H1 (cell line): Measurements from ENCODE around the gene LDLR. TPM values are rescaled to one million over a fixed set of nuclear protein-coding genes. Genes with fewer than 3 reads are reported as not detected.

Source experiments
- CTCF ChIA-PET: fragments of 300-600 bp; sonication (Branson Sonifier 250); formaldehyde crosslinking; loops from one replicate; lab custom pipeline; 2021; ENCODE audit not compliant: partially characterized antibody; lab: Charles Lee
- POLR2A ChIA-PET: fragments of 300-600 bp; sonication (Branson Sonifier 250); formaldehyde crosslinking; loops from one replicate; lab custom pipeline; 2021; ENCODE audit warnings: inconsistent platforms; ENCODE audit not compliant: partially characterized antibody; lab: Charles Lee
- DNase-seq, 2 experiments: peaks; one replicate each; pipeline versions ENCODE4 v3.0.0 to v3.0.0-alpha.2; 2010 to 2022; ENCODE audit warnings: low spot score in 2 of 2, low read depth in 1 of 2, mixed read lengths in 1 of 2
- FAIRE-seq: peaks from 2 replicates; lab custom pipeline; 2011; peaks lifted over from hg19 to GRCh38; lab: Jason Lieb, UNC
- H2AFZ ChIP-seq: 2 replicates; pipeline ENCODE4 v1.8.1; 2012; ENCODE audit warnings: low read length, inconsistent platforms
- H2AK5ac ChIP-seq: 2 replicates; pipeline ENCODE4 v1.6.1; 2013; ENCODE audit warnings: low read depth, low read length
- H2BK120ac ChIP-seq: replicated peaks from 2 replicates; pipeline ENCODE3; 2013; ENCODE audit warnings: low read depth, low read length, inconsistent platforms
- H2BK12ac ChIP-seq: 2 replicates; pipeline ENCODE4 v1.6.1; 2013; ENCODE audit warnings: low read depth, low read length
- H2BK15ac ChIP-seq: 2 replicates; pipeline ENCODE4 v1.6.1; 2013; ENCODE audit warnings: low read length
- H2BK20ac ChIP-seq: 2 replicates; pipeline ENCODE4 v1.6.1; 2013; ENCODE audit warnings: low read length
- H2BK5ac ChIP-seq: 2 replicates; pipeline ENCODE4 v1.6.1; 2013; ENCODE audit warnings: low read depth, low read length
- H3K14ac ChIP-seq: 2 replicates; pipeline ENCODE4 v1.6.1; 2013; ENCODE audit warnings: inconsistent platforms; ENCODE audit not compliant: insufficient read length
- H3K18ac ChIP-seq: 2 replicates; pipeline ENCODE4 v1.6.1; 2013; ENCODE audit warnings: low read length; ENCODE audit errors: extremely low read depth
- H3K23ac ChIP-seq: 2 replicates; pipeline ENCODE4 v1.6.1; 2013; ENCODE audit warnings: inconsistent platforms; ENCODE audit not compliant: insufficient read length
- H3K23me2 ChIP-seq: 2 replicates; pipeline ENCODE4 v1.6.1; 2013; ENCODE audit warnings: low read depth, low read length
- H3K27ac ChIP-seq: 2 replicates; pipeline ENCODE4 v1.6.1; 2011; ENCODE audit warnings: low read depth, low read length, inconsistent platforms
- H3K27me3 ChIP-seq, 4 experiments: replicated peaks in 1 of 4; 1 replicate in 1 of 4; 2 replicates in 3 of 4; pipeline versions ENCODE4 v1.6.1 to v1.8.1; 2011 to 2013; ENCODE audit warnings: low read length in 3 of 4, mild to moderate bottlenecking in 3 of 4, inconsistent platforms in 2 of 4, mixed read lengths in 2 of 4, moderate library complexity in 1 of 4; ENCODE audit not compliant: control insufficient read depth in 3 of 4, insufficient read depth in 3 of 4; ENCODE audit errors: extremely low read depth in 1 of 4
- H3K36me3 ChIP-seq, 4 experiments: 2 replicates each; pipeline versions ENCODE4 v1.6.1 to v1.8.1; 2011 to 2013; ENCODE audit warnings: mild to moderate bottlenecking in 4 of 4, low read length in 3 of 4, moderate library complexity in 2 of 4, control low read depth in 1 of 4, inconsistent platforms in 1 of 4; ENCODE audit not compliant: insufficient read depth in 4 of 4, control insufficient read depth in 2 of 4
- H3K4ac ChIP-seq: replicated peaks from 2 replicates; pipeline ENCODE3; 2013; ENCODE audit warnings: low read length, low read depth, mixed read lengths, inconsistent platforms; ENCODE audit not compliant: insufficient read length
- H3K4me1 ChIP-seq, 4 experiments: replicated peaks in 1 of 4; 1 replicate in 1 of 4; 2 replicates in 3 of 4; pipeline versions ENCODE4 v1.6.1 to v1.8.1; 2011 to 2013; ENCODE audit warnings: low read length in 3 of 4, inconsistent platforms in 2 of 4, mixed read lengths in 1 of 4; ENCODE audit not compliant: insufficient read depth in 4 of 4, control insufficient read depth in 3 of 4
- H3K4me2 ChIP-seq, 2 experiments: 2 replicates each; pipeline versions ENCODE4 v1.6.1 to v1.8.1; 2011 to 2013; ENCODE audit warnings: low read depth in 2 of 2, low read length in 2 of 2, control low read depth in 1 of 2, inconsistent platforms in 1 of 2, mild to moderate bottlenecking in 1 of 2; ENCODE audit not compliant: insufficient read depth in 1 of 2
- H3K4me3 ChIP-seq, 4 experiments: fragments of 200-600, 300-600 bp in 1 of 4; sonication (generic), shearing (Covaris generic), sonication (Bioruptor Twin) in 1 of 4; 2 replicates each; pipeline versions ENCODE4 v1.5.1 to v1.8.1; 2011 to 2016; ENCODE audit warnings: low read length in 4 of 4, low read depth in 3 of 4, control low read depth in 2 of 4, inconsistent platforms in 2 of 4, mild to moderate bottlenecking in 2 of 4, mixed read lengths in 1 of 4, moderate library complexity in 1 of 4; ENCODE audit not compliant: insufficient read depth in 2 of 4; ENCODE audit errors: extremely low read depth in 1 of 4
- H3K56ac ChIP-seq: replicated peaks from 2 replicates; pipeline ENCODE3; 2013; ENCODE audit warnings: low read depth, mild to moderate bottlenecking, mixed read lengths, low read length, inconsistent platforms; ENCODE audit not compliant: insufficient read length
- H3K79me1 ChIP-seq: 2 replicates; pipeline ENCODE4 v1.6.1; 2013; ENCODE audit warnings: low read depth, low read length, control low read depth
- H3K79me2 ChIP-seq, 2 experiments: 2 replicates each; pipeline versions ENCODE4 v1.6.1 to v1.8.1; 2012 to 2013; ENCODE audit warnings: low read length in 2 of 2, mild to moderate bottlenecking in 2 of 2, inconsistent platforms in 1 of 2; ENCODE audit not compliant: insufficient read depth in 2 of 2, control insufficient read depth in 1 of 2
- H3K9ac ChIP-seq, 4 experiments: replicated peaks in 1 of 4; 1 replicate in 1 of 4; 2 replicates in 3 of 4; pipeline versions ENCODE4 v1.6.1 to v1.8.1; 2011 to 2013; ENCODE audit warnings: low read depth in 3 of 4, low read length in 3 of 4, control low read depth in 2 of 4, mild to moderate bottlenecking in 2 of 4, moderate library complexity in 2 of 4, inconsistent platforms in 1 of 4; ENCODE audit errors: extremely low read depth in 1 of 4
- H3K9me3 ChIP-seq, 2 experiments: 2 replicates each; pipeline versions ENCODE4 v1.6.1 to v1.8.1; 2012 to 2013; ENCODE audit warnings: mild to moderate bottlenecking in 2 of 2, moderate library complexity in 2 of 2, control low read depth in 1 of 2, inconsistent platforms in 1 of 2, low read depth in 1 of 2, low read length in 1 of 2, mixed read lengths in 1 of 2; ENCODE audit not compliant: insufficient read depth in 2 of 2
- H4K20me1 ChIP-seq, 2 experiments: replicated peaks in 1 of 2; 2 replicates each; pipeline versions ENCODE3 to v1.8.1; 2011 to 2013; ENCODE audit warnings: inconsistent platforms in 2 of 2, low read length in 2 of 2, mild to moderate bottlenecking in 1 of 2; ENCODE audit not compliant: insufficient read depth in 2 of 2, control insufficient read depth in 1 of 2
- H4K5ac ChIP-seq: 2 replicates; pipeline ENCODE4 v1.6.1; 2013; ENCODE audit warnings: low read length, low read depth, mixed read lengths, inconsistent platforms; ENCODE audit not compliant: insufficient read length
- H4K8ac ChIP-seq: 2 replicates; pipeline ENCODE4 v1.8.0; 2013; ENCODE audit warnings: mild to moderate bottlenecking, moderate library complexity, low read length, inconsistent platforms; ENCODE audit not compliant: insufficient read depth; ENCODE audit errors: extremely low read depth
- H4K91ac ChIP-seq: replicated peaks from 2 replicates; pipeline ENCODE3; 2013; ENCODE audit warnings: low read length, mixed read lengths, inconsistent platforms; ENCODE audit not compliant: insufficient read length
- CTBP2 ChIP-seq: IDR thresholded peaks from 2 replicates; pipeline ENCODE4 v1.7.0; 2011; ENCODE audit warnings: borderline replicate concordance, mild to moderate bottlenecking, moderate library complexity, mixed read lengths, low read length; ENCODE audit not compliant: insufficient read depth, insufficient read length
- GABPA ChIP-seq: IDR thresholded peaks from 2 replicates; pipeline ENCODE4 v1.6.1; 2011; ENCODE audit warnings: mild to moderate bottlenecking, low read length, moderate library complexity, borderline replicate concordance; ENCODE audit not compliant: insufficient read depth
- MAFK ChIP-seq: IDR thresholded peaks from 2 replicates; pipeline ENCODE4 v1.6.1; 2012; ENCODE audit warnings: low read depth, mild to moderate bottlenecking, improper control_type of control experiment, low read length
- WGBS, 2 experiments: shearing (Covaris generic) in 1 of 2; methylation state at CpG; one replicate each; pipeline versions ENCODE4 v1.1.6 to v1.1.7; 2013 to 2015; ENCODE audit warnings: low lambda C conversion rate in 2 of 2, mixed read lengths in 2 of 2, inconsistent platforms in 1 of 2, low coverage in 1 of 2, missing lambda C conversion rate in 1 of 2; ENCODE audit not compliant: insufficient replicate concordance in 2 of 2, insufficient coverage in 1 of 2, insufficient read length in 1 of 2; ENCODE audit errors: extremely low coverage in 1 of 2, missing lambda C conversion rate in 1 of 2; 5-methylcytosine and 5-hydroxymethylcytosine counted together
- polyA plus RNA-seq, 7 experiments: library from polyadenylated mRNA; depleted of rRNA in 3 of 7; stranded (reverse) in 5 of 7; unstranded in 2 of 7; fragments of >200 nt in 5 of 7; fragments of 200-250 nt in 2 of 7; gene quantifications; 1 replicate in 5 of 7; 2 replicates in 1 of 7; 4 replicates in 1 of 7; pipeline versions ENCODE4 v1.2.1 to v1.2.3, GENCODE V29; 2011 to 2013; ENCODE audit warnings: missing spikeins in 2 of 7, mixed read lengths in 2 of 7
- total RNA-seq: library from RNA; stranded (reverse); fragmentation: NEBNext Ultra II Directional; extraction: Animal tissue kit (Norgen Biotek cat#: 25700); gene quantifications from 2 replicates; pipeline ENCODE4 v1.2.1, GENCODE V29; 2021

Gene LDLR
- total and polyA plus RNA-seq, 2 of the 8 experiments (the other 6 are each of a cell fraction or from before 2014, with no cell fraction given): 70.1 to 118 TPM

GRCh38 chr19:11174336-11174735 lies 85.1 kb downstream of the LDLR start:
- Histone ChIP-seq H3K23me2 (no peaks in the 10 kb centered on the region), H3K27ac (no peak overlapping the region), H3K36me3 (peaks cover 0 to 38% (median 16%) of the 10 kb centered on the region in 4 experiments; a peak in 6 of 8 replicates), H3K79me1 (no peaks in the 10 kb centered on the region; the same call in 1 of the 2 replicates), H2BK5ac (no peak overlapping the region; the same call in 1 of the 2 replicates), H2BK20ac (no peak overlapping the region), H4K8ac (no peak overlapping the region), H3K4me1 (no peaks in the 10 kb centered on the region), H4K5ac (no peak overlapping the region), H3K9me3 (no peaks in the 10 kb centered on the region), H3K4me2 (no peak overlapping the region), H4K20me1 (no peaks in the 10 kb centered on the region), H3K23ac (no peak overlapping the region), H4K91ac (no peak overlapping the region), H3K79me2 (no peaks in the 10 kb centered on the region), H2BK120ac (no peak overlapping the region), H2AK5ac (no peak overlapping the region), H3K27me3 (no peaks in the 10 kb centered on the region), H3K18ac (no peak overlapping the region), H3K4me3 (no peak overlapping the region), H2AFZ (no peak overlapping the region), H2BK15ac (no peak overlapping the region), H3K56ac (no peak overlapping the region), H3K14ac (no peak overlapping the region), H3K4ac (no peak overlapping the region), H3K9ac (no peak overlapping the region), H2BK12ac (no peak overlapping the region)
- ChIA-PET POLR2A (no interaction called here), CTCF (no interaction called here)
- no peak for FAIRE-seq
- DNase-seq: no peak
- TF ChIP-seq GABPA: no peak
- no peak for TF ChIP-seq MAFK
- TF ChIP-seq CTBP2: no peak
- WGBS, 2 experiments: 98% methylated on average over 27 of the region's 27 CpGs; no CpG with 5 or more reads in 1 of the 2 experiments
